Caco-2 (cell line): ENCODE data around the gene MAST2. TPM values are rescaled to one million over a fixed set of nuclear protein-coding genes. Genes with fewer than 3 reads are reported as not detected.

ENCODE experiments used
- BruUV-seq: library from RNA; stranded (reverse); fragments of 400-500 nt; replicated peaks from 2 replicates; lab custom pipeline; 2021; lab: Mats Ljungman, UMichigan
- CTCF ChIA-PET: fragments of 300-600 bp; sonication (Branson Sonifier 250); formaldehyde crosslinking; loops from one replicate; lab custom pipeline; 2022; ENCODE audit warnings: antibody characterized with exemption; lab: Charles Lee
- POLR2A ChIA-PET: fragments of 300-600 bp; sonication (Branson Sonifier 250); formaldehyde crosslinking; loops from one replicate; lab custom pipeline; 2022; ENCODE audit warnings: antibody characterized with exemption; lab: Charles Lee
- DNase-seq, 2 experiments: peaks; one replicate each; pipeline versions ENCODE4 v3.0.0 to v3.0.0-alpha.2; 2020 to 2022
- H3K27me3 ChIP-seq: replicated peaks from 2 replicates; pipeline ENCODE4 v1.6.0; 2011; ENCODE audit warnings: low read length; ENCODE audit not compliant: control insufficient read depth, insufficient read depth
- H3K36me3 ChIP-seq: 2 replicates; pipeline ENCODE4 v1.5.1; 2011; ENCODE audit warnings: low read length; ENCODE audit not compliant: control insufficient read depth, insufficient read depth
- H3K4me1 ChIP-seq: fragments of 250-450 bp; sonication (Bioruptor Pico); 2 replicates; pipeline ENCODE4 v1.5.1; 2020; ENCODE audit warnings: mild to moderate bottlenecking
- H3K4me3 ChIP-seq: 2 replicates; pipeline ENCODE4 v1.5.1; 2011; ENCODE audit warnings: low read depth, mild to moderate bottlenecking, control low read depth, low read length
- H3K9me3 ChIP-seq: fragments of 250-450 bp; sonication (Bioruptor Pico); 2 replicates; pipeline ENCODE4 v1.5.1; 2020; ENCODE audit warnings: mild to moderate bottlenecking, moderate library complexity
- H3K27ac Mint-ChIP-seq: one replicate; pipeline ENCODE4 v1.8.0; 2022; ENCODE audit warnings: mixed read lengths; ENCODE audit not compliant: unreplicated experiment
- H3K27me3 Mint-ChIP-seq: one replicate; pipeline ENCODE4 v1.8.0; 2022; ENCODE audit warnings: mixed read lengths; ENCODE audit not compliant: insufficient read depth, unreplicated experiment
- H3K36me3 Mint-ChIP-seq: one replicate; pipeline ENCODE4 v1.8.0; 2022; ENCODE audit warnings: mild to moderate bottlenecking, mixed read lengths; ENCODE audit not compliant: insufficient read depth, unreplicated experiment
- H3K4me1 Mint-ChIP-seq: one replicate; pipeline ENCODE4 v1.8.0; 2022; ENCODE audit warnings: low read depth, mixed read lengths; ENCODE audit not compliant: unreplicated experiment
- H3K4me3 Mint-ChIP-seq: one replicate; pipeline ENCODE4 v1.8.0; 2022; ENCODE audit warnings: mild to moderate bottlenecking, moderate library complexity, mixed read lengths; ENCODE audit not compliant: unreplicated experiment
- H3K9me3 Mint-ChIP-seq: one replicate; pipeline ENCODE4 v1.8.0; 2022; ENCODE audit warnings: mixed read lengths; ENCODE audit not compliant: unreplicated experiment
- CTCF ChIP-seq, 2 experiments: fragments of 200-600 bp in 1 of 2; IDR thresholded peaks; 1 replicate in 1 of 2; 2 replicates in 1 of 2; pipeline versions ENCODE4 v1.5.1 to v1.8.0; 2011 to 2022; ENCODE audit warnings: antibody characterized with exemption in 1 of 2, control low read depth in 1 of 2, inconsistent platforms in 1 of 2, low read depth in 1 of 2, low read length in 1 of 2, mild to moderate bottlenecking in 1 of 2, moderate library complexity in 1 of 2; ENCODE audit not compliant: insufficient read depth in 1 of 2, severe bottlenecking in 1 of 2, unreplicated experiment in 1 of 2
- intact Hi-C: fragments of 100-400 bp; cut with micrococcal nuclease; formaldehyde crosslinking; loops from one replicate; pipeline ENCODE4 v1.10.0; 2022; ENCODE audit not compliant: unreplicated experiment
- total RNA-seq: library from RNA; stranded (reverse); gene quantifications from 2 replicates; pipeline ENCODE4 v1.2.3, GENCODE V29; 2022

Gene MAST2
- total RNA-seq, 1 experiment from 2014 or later, result 43.3 TPM

- H3K27me3 Mint-ChIP-seq, result no peaks in the 10 kb centered on the region
- peaks cover 4% of the 10 kb centered on the region for H3K36me3 Mint-ChIP-seq
- no peak for DNase-seq
- no peaks in the 10 kb centered on the region for H3K27me3 ChIP-seq
- H3K36me3 ChIP-seq, result no peaks in the 10 kb centered on the region
- H3K4me1 Mint-ChIP-seq, result peaks cover 19% of the 10 kb centered on the region
- POLR2A ChIA-PET, result no interaction called here
- peaks cover 13% of the 10 kb centered on the region for H3K9me3 Mint-ChIP-seq
- TF ChIP-seq CTCF (IDR thresholded peaks at IDR 0.05; ENCODE audit: insufficient read depth in 1 of 2, low read depth in 1 of 2, low read length in 1 of 2, severe bottlenecking in 1 of 2, unreplicated experiment in 1 of 2), result no peak
- intact Hi-C loops, result no loop called here
- H3K4me3 Mint-ChIP-seq, result no peak overlapping the region
- BruUV-seq, result no TSS peak
- no peak overlapping the region for H3K4me3 ChIP-seq
- CTCF ChIA-PET, result no interaction called here
- no peak overlapping the region for H3K27ac Mint-ChIP-seq
- peaks cover 6% of the 10 kb centered on the region; the same call in 1 of the 2 replicates for H3K9me3 ChIP-seq
- peaks cover 23% of the 10 kb centered on the region for H3K4me1 ChIP-seq
These were observed 43.5 kb downstream of the MAST2 start for GRCh38 chr1:45846931-45847330.

- H3K27ac Mint-ChIP-seq, result no peak overlapping the region
- DNase-seq, result peak; percentile 13 to 35
- no TSS peak for BruUV-seq
- peaks cover 15% of the 10 kb centered on the region for H3K4me1 Mint-ChIP-seq
- Histone ChIP-seq H3K4me3 (no peak overlapping the region), H3K4me1 (peaks cover 23% of the 10 kb centered on the region), H3K27me3 (no peaks in the 10 kb centered on the region), H3K36me3 (no peaks in the 10 kb centered on the region), H3K9me3 (peaks cover 6% of the 10 kb centered on the region; the same call in 1 of the 2 replicates)
- intact Hi-C loops, result no loop called here
- H3K9me3 Mint-ChIP-seq, result peaks cover 13% of the 10 kb centered on the region
- no peaks in the 10 kb centered on the region for H3K27me3 Mint-ChIP-seq
- no peak overlapping the region for H3K4me3 Mint-ChIP-seq
- ChIA-PET POLR2A (no interaction called here), CTCF (no interaction called here)
- peaks cover 4% of the 10 kb centered on the region for H3K36me3 Mint-ChIP-seq
- TF ChIP-seq CTCF (IDR thresholded peaks at IDR 0.05; ENCODE audit: insufficient read depth in 1 of 2, low read depth in 1 of 2, low read length in 1 of 2, severe bottlenecking in 1 of 2, unreplicated experiment in 1 of 2), result no peak
These were observed 44.7 kb downstream of the MAST2 start for GRCh38 chr1:45848097-45848496.

- no TSS peak for BruUV-seq
- DNase-seq, result no peak
- ChIA-PET POLR2A (no interaction called here), CTCF (no interaction called here)
- H3K27me3 Mint-ChIP-seq, result no peaks in the 10 kb centered on the region
- H3K36me3 ChIP-seq, result no peaks in the 10 kb centered on the region
- peaks cover 9% of the 10 kb centered on the region for H3K4me1 Mint-ChIP-seq
- H3K4me3 ChIP-seq, result no peak overlapping the region
- intact Hi-C loops, result no loop called here
- no peaks in the 10 kb centered on the region for H3K27me3 ChIP-seq
- TF ChIP-seq CTCF (IDR thresholded peaks at IDR 0.05; ENCODE audit: insufficient read depth in 1 of 2, low read depth in 1 of 2, low read length in 1 of 2, severe bottlenecking in 1 of 2, unreplicated experiment in 1 of 2), result no peak
- peaks cover 6% of the 10 kb centered on the region; the same call in 1 of the 2 replicates for H3K9me3 ChIP-seq
- peaks cover 4% of the 10 kb centered on the region for H3K36me3 Mint-ChIP-seq
- no peak overlapping the region for H3K4me3 Mint-ChIP-seq
- H3K27ac Mint-ChIP-seq, result no peak overlapping the region
- peaks cover 23% of the 10 kb centered on the region for H3K4me1 ChIP-seq
- peaks cover 13% of the 10 kb centered on the region for H3K9me3 Mint-ChIP-seq
These were observed 45.3 kb downstream of the MAST2 start for GRCh38 chr1:45848714-45849113.
